GM19468 (cell line): ENCODE results near the gene SERTM2.

Experiments
- ATAC-seq: cut with Tn5 transposase; IDR thresholded peaks from one replicate; pipeline ENCODE4 v1.9.1; 2021; ENCODE audit warnings: mild to moderate bottlenecking, moderate library complexity, moderate number of reproducible peaks; ENCODE audit not compliant: unreplicated experiment; ENCODE audit errors: extremely low read depth

Gene SERTM2

GRCh38 chrX:111555406-111555958 lies 44.0 kb downstream of the SERTM2 start:
- no peak for ATAC-seq

GRCh38 chrX:111560801-111561200 lies 49.4 kb downstream of the SERTM2 start:
- no peak for ATAC-seq

GRCh38 chrX:111561851-111562250 lies 50.4 kb downstream of the SERTM2 start:
- no peak for ATAC-seq

GRCh38 chrX:111567542-111568255 lies 56.3 kb downstream of the SERTM2 start:
- no peak for ATAC-seq

- no peak for ATAC-seq
Measured at GRCh38 chrX:111568354-111568753, 56.9 kb downstream of the SERTM2 start.

- ATAC-seq: no peak
Measured at GRCh38 chrX:111568817-111569216, 57.4 kb downstream of the SERTM2 start.
